GM12878 (cell line): Measurements from ENCODE around the gene DCDC2. TPM values are rescaled to one million over a fixed set of nuclear protein-coding genes. Genes with fewer than 3 reads are reported as not detected.

Source experiments
- ATAC-seq: fragments of 200-7000 bp; cut with Tn5 transposase; 3 replicates; pipeline ENCODE4 v1.9.1; 2020; ENCODE audit warnings: mild to moderate bottlenecking, moderate library complexity
- BruUV-seq: library from RNA; stranded (reverse); fragments of 400-500 nt; replicated peaks from 2 replicates; lab custom pipeline; 2021; lab: Mats Ljungman, UMichigan
- CTCF ChIA-PET: fragments of 300-600 bp; sonication (Branson Sonifier 250); formaldehyde crosslinking; extraction: SDS; loops from one replicate; lab custom pipeline; 2021; ENCODE audit warnings: inconsistent platforms; lab: Yijun Ruan, JAX
- POLR2A ChIA-PET: fragments of 350-600 bp; formaldehyde crosslinking; extraction: SDS; loops from one replicate; lab custom pipeline; 2021; ENCODE audit warnings: inconsistent platforms; lab: Charles Lee
- RAD21 ChIA-PET: fragments of 300-600 bp; sonication (Branson Sonifier 250); formaldehyde crosslinking; loops from one replicate; lab custom pipeline; 2023; ENCODE audit warnings: antibody characterized with exemption; ENCODE audit not compliant: unreplicated experiment; lab: Charles Lee
- SMC1A ChIA-PET: fragments of 300-600 bp; sonication (Branson Sonifier 250); formaldehyde crosslinking; loops from one replicate; lab custom pipeline; 2023; ENCODE audit not compliant: unreplicated experiment, uncharacterized antibody; lab: Charles Lee
- DNase-seq: peaks from one replicate; pipeline ENCODE4 v3.0.0-alpha.2; 2011; ENCODE audit warnings: low read depth, low spot score
- FAIRE-seq: peaks from 3 replicates; lab custom pipeline; 2011; peaks lifted over from hg19 to GRCh38; lab: Jason Lieb, UNC
- H2AFZ ChIP-seq: 2 replicates; pipeline ENCODE4 v1.6.0; 2011; ENCODE audit warnings: low read depth, low read length, control low read depth; ENCODE audit not compliant: control insufficient read depth
- H3K27ac ChIP-seq: 2 replicates; pipeline ENCODE4 v1.5.1; 2011; ENCODE audit warnings: control low read depth; ENCODE audit not compliant: control insufficient read depth, insufficient read depth
- H3K27me3 ChIP-seq, 2 experiments: replicated peaks in 1 of 2; 2 replicates each; pipeline versions ENCODE4 v1.6.0 to v1.6.1; 2011; ENCODE audit warnings: low read length in 1 of 2; ENCODE audit not compliant: control insufficient read depth in 2 of 2, insufficient read depth in 2 of 2
- H3K36me3 ChIP-seq, 2 experiments: 2 replicates each; pipeline ENCODE4 v1.5.1; 2011; ENCODE audit warnings: low read length in 1 of 2; ENCODE audit not compliant: control insufficient read depth in 2 of 2, insufficient read depth in 2 of 2
- H3K4me1 ChIP-seq: 2 replicates; pipeline ENCODE4 v1.6.1; 2011; ENCODE audit warnings: mild to moderate bottlenecking, low read length, moderate library complexity, mixed read lengths; ENCODE audit not compliant: control insufficient read depth, insufficient read depth
- H3K4me2 ChIP-seq: 2 replicates; pipeline ENCODE4 v1.6.0; 2011; ENCODE audit warnings: control low read depth; ENCODE audit not compliant: control insufficient read depth, insufficient read depth
- H3K4me3 ChIP-seq: fragments of 200-600 bp; sonication (generic); 2 replicates; pipeline ENCODE4 v1.5.1; 2016
- H3K79me2 ChIP-seq: 2 replicates; pipeline ENCODE4 v1.6.0; 2011; ENCODE audit warnings: low read length; ENCODE audit not compliant: control insufficient read depth, insufficient read depth
- H3K9ac ChIP-seq: 2 replicates; pipeline ENCODE4 v1.8.0; 2011; ENCODE audit warnings: low read length, control low read depth, mixed read lengths; ENCODE audit not compliant: control insufficient read depth, insufficient read depth
- H3K9me3 ChIP-seq: replicated peaks from 3 replicates; pipeline ENCODE4 v1.5.1; 2011; ENCODE audit warnings: mild to moderate bottlenecking, low read length; ENCODE audit not compliant: control insufficient read depth, insufficient read depth
- H4K20me1 ChIP-seq: 2 replicates; pipeline ENCODE4 v1.6.0; 2011; ENCODE audit not compliant: control insufficient read depth, insufficient read depth
- BCLAF1 ChIP-seq: fragments of 450-650 bp; IDR thresholded peaks from 2 replicates; pipeline ENCODE4 v1.6.1; 2017; ENCODE audit warnings: antibody characterized with exemption, mild to moderate bottlenecking, moderate library complexity
- CBX5 ChIP-seq: sonication (generic); IDR thresholded peaks from 2 replicates; pipeline ENCODE4 v1.6.1; 2016; ENCODE audit warnings: low read depth, moderate library complexity, mild to moderate bottlenecking, inconsistent platforms
- PBX3 ChIP-seq: IDR thresholded peaks from 2 replicates; pipeline ENCODE4 v1.6.1; 2011; ENCODE audit warnings: mild to moderate bottlenecking, low read depth, low read length, moderate library complexity; ENCODE audit not compliant: insufficient replicate concordance
- RFX5 ChIP-seq: IDR thresholded peaks from 2 replicates; pipeline ENCODE4 v1.6.1; 2011; ENCODE audit warnings: low read depth, low read length, improper control_type of control experiment
- ZNF384 ChIP-seq: IDR thresholded peaks from 2 replicates; pipeline ENCODE4 v1.6.1; 2012; ENCODE audit warnings: low read depth, mild to moderate bottlenecking, low read length, improper control_type of control experiment, borderline replicate concordance
- WGBS: methylation state at CpG from one replicate; pipeline ENCODE4 v1.1.6; 2016; ENCODE audit warnings: low lambda C conversion rate; ENCODE audit not compliant: insufficient replicate concordance, insufficient coverage; ENCODE audit errors: missing lambda C conversion rate; 5-methylcytosine and 5-hydroxymethylcytosine counted together
- in situ Hi-C: fragments of 300-500 bp; cut with MboI; formaldehyde crosslinking; loops from 9 replicates; pipeline ENCODE4 v1.14.3; 2018; ENCODE audit warnings: mixed read lengths
- intact Hi-C: fragments of 100-400 bp; cut with micrococcal nuclease; formaldehyde crosslinking; loops from one replicate; pipeline ENCODE4 v1.14.2; 2022; ENCODE audit not compliant: unreplicated experiment
- polyA plus RNA-seq, 11 experiments: library from polyadenylated mRNA; depleted of rRNA in 4 of 11; unstranded in 6 of 11; stranded (reverse) in 5 of 11; fragments of >200 nt; fragmentation: Nextera tagmentation in 4 of 11; fragmentation: Illumina TruSeq in 1 of 11; extraction: Ambion mirVana in 4 of 11; extraction: Trizol in 1 of 11; gene quantifications; 1 replicate in 1 of 11; 2 replicates in 10 of 11; pipeline versions ENCODE4 v1.2.1 to v1.2.3, GENCODE V29; 2011 to 2016; ENCODE audit warnings: inconsistent platforms in 2 of 11, missing spikeins in 2 of 11, low read depth in 1 of 11
- total RNA-seq, 4 experiments: library from RNA; depleted of rRNA in 3 of 4; stranded (reverse); fragments of >200 nt in 3 of 4; fragmentation: Illumina TruSeq in 1 of 4; extraction: Trizol in 1 of 4; gene quantifications; 2 replicates each; pipeline versions ENCODE4 v1.2.1 to v1.2.3, GENCODE V29; 2013 to 2021

DCDC2 gene
- total and polyA plus RNA-seq, 10 of the 15 experiments (the other 5 are each of a cell fraction or from before 2014, with no cell fraction given), result under 0.01 to 0.03 TPM; not detected in 8

GRCh38 chr6:24394061-24394779 is 36.4 kb upstream of the DCDC2 start:
- CTCF ChIA-PET, result interaction anchor here (2.6 kb wide), 1 partner anchor 12 kb away, joined by 8 read pairs; no protein-coding TSS in a partner anchor
- RAD21 ChIA-PET, result no interaction called here

More at GRCh38 chr6:24394061-24394779, 36.4 kb upstream of the DCDC2 start:
- no peak overlapping the region for H3K27ac ChIP-seq
- H4K20me1 ChIP-seq, result no peaks in the 10 kb centered on the region
- WGBS, result 85% methylated on average over 2 of the region's 2 CpGs
- H3K27me3 ChIP-seq, result no peaks in the 10 kb centered on the region
- no TSS peak for BruUV-seq
- intact Hi-C loops, result no loop called here
- H3K4me2 ChIP-seq, result no peak overlapping the region
- ChIA-PET POLR2A (no interaction called here), SMC1A (no interaction called here)
- in situ Hi-C loops, result no loop called here
- H3K79me2 ChIP-seq, result no peaks in the 10 kb centered on the region
- H3K4me1 ChIP-seq, result no peaks in the 10 kb centered on the region; the same call in 1 of the 2 replicates
- H2AFZ ChIP-seq, result no peak overlapping the region
- no peak for TF ChIP-seq CBX5
- no peak for TF ChIP-seq PBX3
- TF ChIP-seq ZNF384, result no peak
- no peak for TF ChIP-seq RFX5
- no peak for TF ChIP-seq BCLAF1
- H3K36me3 ChIP-seq, result no peaks in the 10 kb centered on the region
- H3K9me3 ChIP-seq, result no peaks in the 10 kb centered on the region; the same call in 2 of the 3 replicates
- ATAC-seq, result no peak
- no peak overlapping the region for H3K9ac ChIP-seq
- no peak overlapping the region for H3K4me3 ChIP-seq
- no peak for DNase-seq
- no peak for FAIRE-seq
